ENCODE data around the gene CLMP.

CLMP gene

DNA sequence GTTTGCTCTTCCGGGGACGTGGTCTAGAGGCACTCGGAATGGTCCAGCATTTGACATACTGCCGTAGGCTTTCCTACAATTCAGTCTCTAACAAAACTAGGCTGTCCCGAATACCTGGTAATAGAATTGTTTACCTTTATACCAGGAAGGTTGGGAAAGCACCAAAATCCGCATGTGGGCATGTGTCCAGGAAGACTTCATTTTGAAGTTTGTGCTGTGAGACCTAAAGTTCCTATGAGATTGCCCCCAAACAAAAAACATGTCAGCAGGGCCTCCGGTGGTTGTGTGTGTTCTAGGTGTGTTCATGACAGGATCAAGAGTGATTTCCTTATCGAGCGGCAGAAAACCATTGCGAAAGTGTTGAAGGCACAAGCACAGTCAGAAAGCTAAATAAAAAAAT lies 159.2 kb downstream of the CLMP start (continued):
- TF ChIP-seq, protein P1, sequence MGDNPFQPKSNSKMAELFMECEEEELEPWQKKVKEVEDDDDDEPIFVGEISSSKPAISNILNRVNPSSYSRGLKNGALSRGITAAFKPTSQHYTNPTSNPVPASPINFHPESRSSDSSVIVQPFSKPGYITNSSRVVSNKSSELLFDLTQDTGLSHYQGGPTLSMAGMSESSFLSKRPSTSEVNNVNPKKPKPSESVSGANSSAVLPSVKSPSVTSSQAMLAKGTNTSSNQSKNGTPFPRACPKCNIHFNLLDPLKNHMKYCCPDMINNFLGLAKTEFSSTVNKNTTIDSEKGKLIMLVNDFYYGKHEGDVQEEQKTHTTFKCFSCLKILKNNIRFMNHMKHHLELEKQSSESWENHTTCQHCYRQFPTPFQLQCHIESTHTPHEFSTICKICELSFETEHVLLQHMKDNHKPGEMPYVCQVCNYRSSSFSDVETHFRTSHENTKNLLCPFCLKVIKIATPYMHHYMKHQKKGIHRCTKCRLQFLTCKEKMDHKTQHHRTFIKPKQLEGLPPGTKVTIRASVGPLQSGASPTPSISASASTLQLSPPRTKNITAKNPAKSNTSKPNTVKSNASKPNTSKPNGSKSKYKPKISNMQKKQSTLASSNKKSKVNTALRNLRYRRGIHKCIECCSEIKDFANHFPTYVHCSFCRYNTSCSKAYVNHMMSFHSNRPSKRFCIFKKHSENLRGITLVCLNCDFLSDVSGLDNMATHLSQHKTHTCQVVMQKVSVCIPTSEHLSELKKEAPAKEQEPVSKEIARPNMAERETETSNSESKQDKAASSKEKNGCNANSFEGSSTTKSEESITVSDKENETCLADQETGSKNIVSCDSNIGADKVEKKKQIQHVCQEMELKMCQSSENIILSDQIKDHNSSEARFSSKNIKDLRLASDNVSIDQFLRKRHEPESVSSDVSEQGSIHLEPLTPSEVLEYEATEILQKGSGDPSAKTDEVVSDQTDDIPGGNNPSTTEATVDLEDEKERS (tag by site-specific recombination; IDR thresholded peaks at IDR 0.05) = no peak
- TF ChIP-seq ZNF19 (tag by site-specific recombination; IDR thresholded peaks at IDR 0.05; ENCODE audit: low read depth) (no peak), ZNF660 (tag by site-specific recombination; IDR thresholded peaks at IDR 0.05) (no peak), ZNF837 (tag by site-specific recombination; IDR thresholded peaks at IDR 0.05) (no peak), ZNF426 (tag by site-specific recombination; IDR thresholded peaks at IDR 0.05) (no peak), ZNF114 (tag by site-specific recombination; IDR thresholded peaks at IDR 0.05) (no peak), OSR2 (tag by site-specific recombination; IDR thresholded peaks at IDR 0.05) (no peak)

DNA sequence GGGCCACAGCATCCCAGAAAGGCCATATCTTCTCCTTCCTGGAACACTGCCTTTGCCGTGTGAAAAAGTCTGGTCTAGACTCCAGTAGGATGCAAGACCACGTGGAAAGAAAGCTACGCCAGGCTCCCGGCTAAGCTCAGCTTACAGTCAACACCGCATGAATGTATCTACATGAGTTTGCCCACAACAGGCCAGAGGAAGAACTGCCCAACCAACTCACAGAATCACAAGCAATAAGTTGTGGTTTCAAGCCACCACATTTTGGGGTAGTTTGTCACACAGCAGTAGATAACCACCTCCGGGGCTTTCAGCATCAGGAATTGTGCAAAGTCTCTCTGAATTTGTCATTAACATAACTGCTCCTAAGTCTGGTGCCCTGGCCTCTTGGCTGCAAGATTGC lies 160.5 kb downstream of the CLMP start:
- no peaks in the 10 kb centered on the region for H3K4me1 ChIP-seq (ENCODE audit: control insufficient read depth, insufficient read depth, low read length)
- ChIA-PET POLR2A (no interaction called here), CTCF (interaction anchor here (1.4 to 7.2 kb wide), 2 partner anchors 11 to 14 kb away, joined by 5 to 37 read pairs; no protein-coding TSS in a partner anchor)
- H3K4me3 ChIP-seq (ENCODE audit: low read depth, low read length) = no peak overlapping the region
- H3K27ac ChIP-seq (ENCODE audit: extremely low read depth, low read depth, low read length) = no peak overlapping the region
- TF ChIP-seq ZNF621 (tag by site-specific recombination; IDR thresholded peaks at IDR 0.05) (no peak), ZNF624 (tag by site-specific recombination; IDR thresholded peaks at IDR 0.05) (no peak), ZNF114 (tag by site-specific recombination; IDR thresholded peaks at IDR 0.05) (no peak), MEIS1 (CRISPR knock-in tag; IDR thresholded peaks at IDR 0.05; ENCODE audit: borderline replicate concordance) (no peak), ZNF776 (tag by site-specific recombination; IDR thresholded peaks at IDR 0.05; ENCODE audit: borderline replicate concordance) (no peak), ZNF211 (tag by site-specific recombination; IDR thresholded peaks at IDR 0.05; ENCODE audit: low read depth) (no peak), ZNF248 (tag by site-specific recombination; IDR thresholded peaks at IDR 0.05) (no peak), ZNF366 (tag by site-specific recombination; conservative IDR thresholded peaks at IDR 0.05) (no peak), ZBTB17 (tag by site-specific recombination; IDR thresholded peaks at IDR 0.05) (no peak), IKZF3 (tag by site-specific recombination; IDR thresholded peaks at IDR 0.05) (no peak), ZNF423 (tag by site-specific recombination; IDR thresholded peaks at IDR 0.05) (no peak)
- TF ChIP-seq, protein P2, sequence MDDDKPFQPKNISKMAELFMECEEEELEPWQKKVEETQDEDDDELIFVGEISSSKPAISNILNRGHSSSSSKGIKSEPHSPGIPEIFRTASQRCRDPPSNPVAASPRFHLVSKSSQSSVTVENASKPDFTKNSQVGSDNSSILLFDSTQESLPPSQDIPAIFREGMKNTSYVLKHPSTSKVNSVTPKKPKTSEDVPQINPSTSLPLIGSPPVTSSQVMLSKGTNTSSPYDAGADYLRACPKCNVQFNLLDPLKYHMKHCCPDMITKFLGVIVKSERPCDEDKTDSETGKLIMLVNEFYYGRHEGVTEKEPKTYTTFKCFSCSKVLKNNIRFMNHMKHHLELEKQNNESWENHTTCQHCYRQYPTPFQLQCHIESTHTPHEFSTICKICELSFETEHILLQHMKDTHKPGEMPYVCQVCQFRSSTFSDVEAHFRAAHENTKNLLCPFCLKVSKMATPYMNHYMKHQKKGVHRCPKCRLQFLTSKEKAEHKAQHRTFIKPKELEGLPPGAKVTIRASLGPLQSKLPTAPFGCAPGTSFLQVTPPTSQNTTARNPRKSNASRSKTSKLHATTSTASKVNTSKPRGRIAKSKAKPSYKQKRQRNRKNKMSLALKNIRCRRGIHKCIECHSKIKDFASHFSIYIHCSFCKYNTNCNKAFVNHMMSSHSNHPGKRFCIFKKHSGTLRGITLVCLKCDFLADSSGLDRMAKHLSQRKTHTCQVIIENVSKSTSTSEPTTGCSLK (tag by site-specific recombination; IDR thresholded peaks at IDR 0.05) = no peak
- TF ChIP-seq, protein P3, sequence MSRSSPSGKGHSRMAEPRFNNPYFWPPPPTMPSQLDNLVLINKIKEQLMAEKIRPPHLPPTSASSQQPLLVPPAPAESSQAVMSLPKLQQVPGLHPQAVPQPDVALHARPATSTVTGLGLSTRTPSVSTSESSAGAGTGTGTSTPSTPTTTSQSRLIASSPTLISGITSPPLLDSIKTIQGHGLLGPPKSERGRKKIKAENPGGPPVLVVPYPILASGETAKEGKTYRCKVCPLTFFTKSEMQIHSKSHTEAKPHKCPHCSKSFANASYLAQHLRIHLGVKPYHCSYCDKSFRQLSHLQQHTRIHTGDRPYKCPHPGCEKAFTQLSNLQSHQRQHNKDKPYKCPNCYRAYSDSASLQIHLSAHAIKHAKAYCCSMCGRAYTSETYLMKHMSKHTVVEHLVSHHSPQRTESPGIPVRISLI (tag by site-specific recombination; IDR thresholded peaks at IDR 0.05) = no peak
- TF ChIP-seq, protein P4, sequence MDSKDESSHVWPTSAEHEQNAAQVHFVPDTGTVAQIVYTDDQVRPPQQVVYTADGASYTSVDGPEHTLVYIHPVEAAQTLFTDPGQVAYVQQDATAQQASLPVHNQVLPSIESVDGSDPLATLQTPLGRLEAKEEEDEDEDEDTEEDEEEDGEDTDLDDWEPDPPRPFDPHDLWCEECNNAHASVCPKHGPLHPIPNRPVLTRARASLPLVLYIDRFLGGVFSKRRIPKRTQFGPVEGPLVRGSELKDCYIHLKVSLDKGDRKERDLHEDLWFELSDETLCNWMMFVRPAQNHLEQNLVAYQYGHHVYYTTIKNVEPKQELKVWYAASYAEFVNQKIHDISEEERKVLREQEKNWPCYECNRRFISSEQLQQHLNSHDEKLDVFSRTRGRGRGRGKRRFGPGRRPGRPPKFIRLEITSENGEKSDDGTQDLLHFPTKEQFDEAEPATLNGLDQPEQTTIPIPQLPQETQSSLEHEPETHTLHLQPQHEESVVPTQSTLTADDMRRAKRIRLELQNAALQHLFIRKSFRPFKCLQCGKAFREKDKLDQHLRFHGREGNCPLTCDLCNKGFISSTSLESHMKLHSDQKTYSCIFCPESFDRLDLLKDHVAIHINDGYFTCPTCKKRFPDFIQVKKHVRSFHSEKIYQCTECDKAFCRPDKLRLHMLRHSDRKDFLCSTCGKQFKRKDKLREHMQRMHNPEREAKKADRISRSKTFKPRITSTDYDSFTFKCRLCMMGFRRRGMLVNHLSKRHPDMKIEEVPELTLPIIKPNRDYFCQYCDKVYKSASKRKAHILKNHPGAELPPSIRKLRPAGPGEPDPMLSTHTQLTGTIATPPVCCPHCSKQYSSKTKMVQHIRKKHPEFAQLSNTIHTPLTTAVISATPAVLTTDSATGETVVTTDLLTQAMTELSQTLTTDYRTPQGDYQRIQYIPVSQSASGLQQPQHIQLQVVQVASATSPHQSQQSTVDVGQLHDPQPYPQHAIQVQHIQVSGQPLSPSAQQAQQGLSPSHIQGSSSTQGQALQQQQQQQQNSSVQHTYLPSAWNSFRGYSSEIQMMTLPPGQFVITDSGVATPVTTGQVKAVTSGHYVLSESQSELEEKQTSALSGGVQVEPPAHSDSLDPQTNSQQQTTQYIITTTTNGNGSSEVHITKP (tag by site-specific recombination; IDR thresholded peaks at IDR 0.05) = no peak
- H3K9me3 ChIP-seq (ENCODE audit: control insufficient read depth, insufficient read depth, low read depth, low read length) = no peaks in the 10 kb centered on the region
- H3K36me3 ChIP-seq (ENCODE audit: control insufficient read depth in 2 of 2, insufficient read depth in 1 of 2, low read length in 2 of 2) = no peaks in the 10 kb centered on the region
